ENCODE results near the gene MYD88. TPM values are rescaled to one million over a fixed set of nuclear protein-coding genes. Genes with fewer than 3 reads are reported as not detected.
"Not testable (repeated sequence)": the region's sequence is repeated elsewhere in the genome, so short reads cannot be mapped to it uniquely, and the experiment has no call there.

Gene MYD88
- total RNA-seq, 1 donor from 2014 or later, result 10.5 TPM

DNA sequence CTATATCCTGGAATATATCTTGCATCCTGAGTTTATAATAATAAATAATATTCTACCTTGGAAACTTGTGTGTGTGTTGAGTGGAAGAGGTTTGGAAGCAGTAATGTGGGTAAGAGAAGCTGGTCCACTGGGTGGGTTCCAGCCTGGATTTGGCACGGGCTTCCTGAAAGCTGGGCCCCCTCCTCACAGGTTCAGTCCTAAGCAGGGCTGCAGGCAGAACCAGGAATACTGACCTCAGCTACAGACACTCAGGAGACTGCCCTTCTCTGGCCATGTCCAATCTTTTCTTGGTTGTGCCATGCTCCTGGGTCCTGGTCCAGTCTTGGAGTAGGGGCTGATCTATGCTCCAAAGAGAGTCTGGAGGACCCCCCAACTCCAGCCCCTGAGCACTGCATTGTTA lies 4.5 kb downstream of the MYD88 start:
- DNase-seq, result no peak

DNA sequence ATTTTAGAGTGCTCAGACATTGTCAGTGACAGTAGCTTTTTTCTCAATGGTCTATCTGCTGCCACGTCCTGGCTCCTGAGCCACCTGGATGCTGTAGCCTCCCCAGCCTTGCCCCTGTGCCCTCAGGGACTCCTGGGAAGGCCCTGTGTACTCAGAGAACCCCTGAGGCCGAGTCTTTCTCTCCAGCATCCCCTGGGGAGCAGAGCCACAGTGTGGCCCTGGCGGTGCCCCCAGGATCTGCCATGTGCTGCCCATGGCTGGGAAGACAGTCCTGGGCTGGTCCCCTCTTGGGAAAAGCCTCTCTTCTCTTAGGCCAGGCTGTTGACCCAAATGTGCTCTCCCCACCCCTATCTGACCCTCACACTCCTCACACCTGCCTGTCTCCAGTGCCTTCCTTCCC lies 5.0 kb downstream of the MYD88 start:
- no peak for DNase-seq

DNA sequence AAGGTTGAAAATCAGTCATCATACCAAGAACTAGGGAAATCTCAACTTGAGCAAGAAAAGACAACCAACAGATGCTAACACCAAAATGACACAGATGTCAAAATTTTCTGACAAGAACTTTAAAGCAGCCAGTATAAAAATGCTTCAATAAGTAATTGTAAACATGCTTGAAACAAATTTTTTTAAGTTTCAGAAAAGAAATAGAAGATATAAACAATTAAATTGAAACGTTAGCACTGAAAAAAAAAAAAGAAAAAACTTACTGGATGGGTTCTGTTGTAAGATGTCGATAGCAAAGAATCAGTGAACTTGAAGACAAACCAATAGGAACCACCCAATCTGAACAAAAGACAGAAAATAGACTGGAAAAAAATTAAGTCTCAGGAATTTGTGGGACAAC lies 8.0 kb downstream of the MYD88 start:
- no peak for DNase-seq

DNA sequence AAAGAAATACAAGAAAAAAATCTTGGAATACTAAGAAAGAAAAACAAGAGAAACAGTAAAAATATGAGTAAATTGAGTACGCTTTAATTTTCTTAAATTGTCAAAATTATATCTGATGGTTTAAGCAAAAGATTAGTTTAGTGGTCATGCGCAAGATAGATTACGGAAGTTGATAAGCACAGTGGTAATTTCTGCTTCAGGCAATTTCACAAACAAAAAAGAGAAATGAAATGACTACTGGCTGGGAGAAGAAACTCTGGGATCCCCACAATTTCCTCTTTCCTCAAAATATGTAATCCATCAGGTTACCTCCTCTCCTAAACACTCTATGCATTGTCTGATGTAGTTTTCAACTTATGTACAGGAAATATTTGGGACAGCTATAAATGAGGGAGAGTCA lies 9.0 kb downstream of the MYD88 start:
- no peak for DNase-seq

DNA sequence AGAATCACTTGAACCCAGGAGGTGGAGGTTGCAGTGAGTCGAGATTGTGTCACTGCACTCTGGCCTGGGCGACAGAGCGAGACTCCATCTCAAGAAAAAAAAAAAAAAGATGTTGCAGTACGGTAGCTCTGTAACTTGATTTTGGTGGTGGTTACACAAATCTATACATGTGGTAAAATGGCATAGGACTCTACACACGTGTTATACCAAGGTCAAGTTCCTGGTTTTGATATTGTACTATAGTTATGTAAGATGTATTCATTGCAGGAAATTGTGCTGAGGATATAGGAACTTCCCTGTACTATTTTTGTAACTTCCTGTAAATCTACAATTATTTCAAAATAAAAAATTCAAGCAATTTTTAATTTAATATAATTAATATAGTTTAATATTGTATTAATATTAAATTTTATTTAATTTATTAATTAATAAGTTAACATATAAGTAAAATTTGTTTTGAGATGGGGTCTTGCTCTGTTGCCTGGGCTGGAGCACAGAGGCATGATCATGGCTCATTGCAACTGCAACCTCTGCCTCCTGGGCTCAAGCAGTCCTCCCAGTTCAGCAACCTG lies 9.9 kb downstream of the MYD88 start:
- no peak for DNase-seq

- DNase-seq, result no peak
Measured at GRCh38 chr3:38149708-38150107, 11.2 kb downstream of the MYD88 start.

DNA sequence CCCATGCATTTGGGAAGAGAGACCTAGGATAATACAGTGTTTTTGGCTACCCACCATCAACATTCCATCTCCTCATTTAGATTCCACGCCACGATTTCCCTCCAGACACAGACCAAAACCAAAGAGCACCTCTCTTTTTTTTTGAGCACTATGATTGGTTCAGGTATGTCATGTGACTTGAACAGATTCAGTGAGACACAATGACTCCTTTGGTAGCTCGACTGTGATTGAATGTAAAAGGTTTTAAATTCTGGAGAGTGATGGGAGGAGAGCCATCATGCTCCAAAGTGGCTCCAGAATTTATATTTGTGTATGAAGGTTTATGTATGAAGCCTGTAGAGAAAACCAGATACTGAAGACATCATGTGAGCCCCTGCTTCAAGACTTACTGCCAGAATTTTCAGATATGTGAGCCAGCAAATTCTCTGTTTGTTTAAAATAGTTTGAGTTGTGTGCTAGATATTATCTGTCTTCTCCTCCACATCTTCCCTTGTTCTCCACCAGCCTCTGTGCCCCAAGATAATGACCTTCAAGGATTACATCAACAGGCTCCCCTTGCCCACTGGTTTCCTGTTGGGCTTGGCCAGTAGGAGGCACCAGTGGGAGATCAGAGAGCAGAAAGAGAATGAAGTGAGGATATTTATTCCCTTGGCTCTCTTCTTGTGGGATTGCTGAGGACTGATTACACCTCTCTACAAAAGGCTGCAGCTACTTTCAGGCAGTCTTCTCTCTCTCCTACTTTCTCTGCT lies 12.5 kb downstream of the MYD88 start:
- no peak for DNase-seq

- no peak for DNase-seq
Measured at GRCh38 chr3:38151667-38152265, 13.3 kb downstream of the MYD88 start.

DNA sequence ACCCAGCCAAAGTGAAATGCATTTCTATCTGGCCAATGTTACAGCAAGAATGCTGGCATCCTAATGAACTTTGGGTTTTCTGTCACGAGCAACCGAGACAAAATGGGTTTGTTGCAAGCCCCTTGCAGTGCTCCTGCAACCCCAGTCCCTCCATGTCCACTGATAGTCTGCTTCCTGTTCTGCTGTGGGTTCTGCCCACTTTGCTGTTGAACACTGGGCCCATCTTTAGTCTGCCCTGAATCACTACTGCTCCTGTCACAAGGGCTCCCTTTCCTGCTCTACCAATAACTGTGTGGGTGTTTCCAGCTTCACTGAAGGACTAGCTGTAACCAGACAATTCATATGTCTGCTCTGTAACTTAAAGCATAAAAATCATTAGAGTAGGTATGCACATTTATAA lies 14.1 kb downstream of the MYD88 start:
- DNase-seq, result no peak

- no peak for DNase-seq
Measured at GRCh38 chr3:38153221-38153620, 14.8 kb downstream of the MYD88 start.

DNA sequence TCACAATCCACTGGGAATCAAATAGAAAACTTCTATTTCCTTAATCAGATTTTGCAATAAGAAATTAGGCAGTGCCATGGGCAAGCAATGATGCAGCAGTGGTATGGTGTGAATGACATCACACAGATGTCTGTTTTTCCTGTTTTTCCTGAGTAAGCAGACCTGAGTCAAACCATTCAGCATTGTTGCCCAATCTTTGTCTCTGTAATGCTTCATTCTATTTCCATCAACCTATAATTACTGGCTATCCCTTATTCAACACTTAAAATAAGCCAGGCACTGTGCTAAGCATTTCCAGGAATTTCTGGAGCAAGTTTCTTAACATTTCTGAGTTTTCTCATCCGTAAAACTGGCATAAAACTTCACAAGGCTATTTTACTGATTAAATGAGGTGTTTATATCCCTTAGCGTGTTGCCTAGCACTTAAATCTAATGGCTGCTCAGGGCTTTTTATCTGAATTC lies 15.6 kb downstream of the MYD88 start:
- DNase-seq, result peak; percentile 5

DNA sequence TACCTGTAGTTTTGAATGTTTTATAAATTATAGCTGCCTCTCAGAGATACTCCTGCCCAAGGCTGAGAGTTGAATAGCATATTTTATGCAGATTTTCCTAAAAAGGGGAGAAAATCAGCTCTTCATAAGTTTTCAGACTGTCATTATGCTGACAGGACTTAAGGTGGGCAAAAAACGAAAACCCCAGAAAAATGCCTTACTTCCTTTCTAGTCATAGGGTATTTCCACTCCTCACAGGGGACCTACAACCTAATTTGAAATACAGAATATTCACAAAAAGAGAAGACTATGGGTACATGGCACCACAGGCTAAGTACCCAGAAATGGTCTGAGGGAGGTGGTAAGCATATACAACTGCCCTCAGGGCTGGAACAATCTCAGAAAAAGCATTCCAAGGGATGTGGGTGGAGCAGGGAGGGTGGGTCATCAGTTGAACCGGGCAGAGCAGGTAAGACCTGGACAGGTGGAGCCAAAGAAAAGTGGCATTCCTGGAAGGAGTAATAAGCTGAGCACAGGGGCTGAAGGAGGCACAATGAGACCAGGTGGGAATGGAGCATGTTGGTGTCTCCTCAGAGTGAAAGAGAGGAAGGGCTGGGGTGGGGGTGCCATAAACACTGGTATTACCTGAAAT lies 16.3 kb downstream of the MYD88 start:
- no peak for DNase-seq

DNA sequence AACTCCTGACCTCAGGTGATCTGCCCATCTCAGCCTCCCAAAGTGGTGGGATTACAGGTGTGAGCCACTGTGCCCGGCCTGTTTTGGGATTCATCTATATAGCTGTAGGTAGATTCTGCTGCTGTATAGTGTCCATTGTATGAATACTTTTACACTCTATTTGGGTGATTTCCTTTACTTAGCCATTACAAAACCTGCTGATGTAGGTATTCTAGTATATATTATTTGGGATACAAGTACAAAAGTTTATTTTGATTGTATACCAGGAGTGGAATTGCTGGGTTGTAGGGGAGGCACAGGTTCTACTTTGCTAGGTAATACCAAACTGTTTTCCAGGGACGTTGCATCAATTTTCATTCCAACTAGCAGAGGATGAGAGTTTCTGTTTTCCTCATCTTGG lies 17.4 kb downstream of the MYD88 start:
- no peak for DNase-seq

DNA sequence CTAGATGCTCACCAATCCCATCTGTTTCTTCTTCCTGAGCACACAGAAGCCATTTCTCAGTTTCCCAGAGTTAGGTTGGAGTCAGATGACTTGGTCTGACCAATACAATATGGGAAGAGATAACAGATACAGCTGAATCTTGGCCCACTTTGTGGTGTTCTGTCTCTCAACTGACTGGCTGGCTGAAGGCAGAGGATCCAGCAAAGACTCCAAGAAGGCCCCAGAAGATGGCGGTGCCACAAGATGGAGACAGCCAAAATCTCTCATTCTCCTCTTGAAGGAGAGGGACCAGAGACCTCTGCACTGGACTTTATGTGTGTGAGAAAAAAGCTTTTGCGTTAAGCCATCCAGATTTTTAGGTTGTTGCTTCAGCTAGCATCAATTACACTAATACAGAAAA lies 18.7 kb downstream of the MYD88 start:
- DNase-seq, result no peak

GRCh38 chr3:38157595-38157994 lies 19.1 kb downstream of the MYD88 start:
- DNase-seq, result no peak

DNA sequence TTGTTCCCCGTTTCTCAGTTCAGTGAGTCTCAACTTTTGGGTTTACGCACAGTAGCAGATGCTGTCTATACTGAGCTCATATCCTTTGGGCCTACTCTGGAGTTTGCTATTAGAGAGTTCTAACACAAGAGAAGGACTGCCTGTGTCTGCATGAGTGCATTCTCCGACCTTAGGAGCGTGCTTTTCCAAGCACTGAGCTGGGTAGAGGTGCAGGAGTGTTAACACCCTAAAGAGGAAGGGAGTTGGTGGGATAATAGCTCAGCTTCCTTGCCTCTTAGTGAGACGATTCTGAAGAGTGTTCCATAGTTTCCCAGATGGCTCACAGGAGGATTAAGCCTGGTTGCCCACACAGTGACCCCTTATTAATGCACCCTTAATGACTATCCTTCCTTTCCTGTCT lies 20.0 kb downstream of the MYD88 start:
- no peak for DNase-seq

- DNase-seq, result not testable (repeated sequence)
Measured at GRCh38 chr3:38160704-38161103, 22.2 kb downstream of the MYD88 start.

DNA sequence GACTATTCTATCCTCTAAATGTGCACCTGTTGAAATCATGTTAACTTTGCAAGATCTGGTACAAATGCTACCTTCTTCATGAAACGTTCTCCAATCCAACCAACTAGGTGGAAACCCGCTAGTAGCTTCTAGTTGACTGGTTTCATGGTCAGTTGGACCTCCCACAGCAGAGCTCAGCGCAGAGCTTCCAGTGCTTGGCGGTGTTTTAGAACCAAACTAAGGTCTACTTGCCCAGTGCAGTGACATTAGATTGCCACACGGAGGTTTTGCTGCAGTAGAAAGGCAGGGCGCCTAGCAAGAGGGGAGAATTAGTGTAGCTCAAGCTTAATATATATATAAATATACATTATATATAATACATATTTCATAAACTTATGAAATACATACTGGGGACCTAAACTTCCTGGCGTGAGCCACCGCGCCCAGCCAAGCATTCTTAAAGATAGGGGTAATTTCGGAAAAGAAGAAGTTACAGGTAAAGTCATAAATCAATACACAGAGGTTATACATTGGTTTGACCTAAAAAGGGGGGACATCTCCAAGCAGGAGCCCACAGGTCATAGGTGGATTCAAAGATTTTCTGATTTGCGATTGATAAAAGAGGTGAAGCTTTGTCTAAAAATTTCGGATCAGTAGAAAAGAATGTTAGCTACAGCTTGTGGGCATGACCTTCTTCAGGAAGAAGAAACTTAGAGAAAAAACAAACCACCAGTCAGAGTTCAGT lies 24.8 kb downstream of the MYD88 start:
- no peak for DNase-seq

- DNase-seq, result no peak
Measured at GRCh38 chr3:38163841-38164642, 25.6 kb downstream of the MYD88 start.

DNA sequence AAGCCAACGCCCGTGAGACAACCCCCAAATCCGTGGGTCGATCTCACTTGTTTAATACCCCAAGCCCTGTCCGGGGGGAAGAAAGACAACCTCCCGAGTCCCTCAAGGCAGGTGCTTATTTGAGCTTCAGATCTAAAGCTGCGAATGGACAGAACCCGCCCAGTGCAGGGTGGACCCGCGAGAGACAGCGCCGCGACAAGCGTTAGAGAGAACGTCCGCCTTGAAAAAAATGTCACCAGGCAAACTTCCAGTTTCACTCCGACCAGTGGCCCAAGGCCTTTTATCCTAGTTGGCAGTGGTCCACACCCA lies 26.1 kb downstream of the MYD88 start:
- DNase-seq, result no peak

DNA sequence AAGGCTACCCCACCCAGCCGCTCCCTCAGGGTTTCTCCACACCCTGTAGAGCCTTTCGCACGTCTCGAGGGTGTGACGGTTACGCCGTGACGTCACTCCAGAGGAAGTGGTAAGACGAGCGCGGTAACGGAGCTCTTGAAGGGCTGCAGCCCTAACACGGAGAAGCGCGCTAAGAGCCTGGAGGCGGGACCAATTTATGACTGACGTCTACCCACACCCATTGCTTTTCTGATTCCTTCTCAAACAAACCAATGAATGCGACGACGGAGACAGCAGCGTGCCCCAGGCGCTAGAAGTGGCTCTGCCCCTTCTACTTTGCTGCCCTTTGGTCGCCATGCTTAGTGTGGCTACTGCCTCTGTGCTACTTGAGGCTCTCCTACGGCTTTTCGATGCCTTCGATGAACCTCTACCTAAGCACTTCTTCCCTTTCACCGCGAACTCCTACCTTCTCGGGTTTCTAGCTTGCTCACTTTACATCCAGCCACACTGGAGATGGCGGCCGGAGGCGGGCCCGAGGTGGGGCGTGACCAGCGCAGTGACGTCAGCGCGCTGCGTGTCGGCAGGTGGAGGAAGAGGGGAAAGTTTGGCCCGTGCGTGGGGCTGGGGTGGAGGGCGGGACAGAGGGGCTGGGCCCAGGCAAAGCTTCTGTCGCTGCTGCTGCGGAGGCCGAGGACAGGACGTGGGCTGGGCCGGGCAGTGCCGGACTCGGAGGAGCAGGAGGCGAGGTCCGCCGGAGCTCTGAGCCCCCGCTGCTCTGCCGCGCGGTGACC lies 26.7 kb downstream of the MYD88 start, which contains the start of gene OXSR1:
TSS of gene OXSR1 (plus strand) at position 586 of the 770 bp plus-strand sequence. CDS start 340 bp downstream, outside the sequence.
- DNase-seq, result peak; percentile 100
